Stimulated activated naive CD4-positive, alpha-beta T cell (primary cell): ENCODE results near the gene BHLHE23.
A peak's percentile ranks its signal among the peaks of the same experiment; 100 is the strongest.

Source experiments
- DNase-seq, 6 experiments: peaks; one replicate each; lab custom pipeline; 2025; lab: John Stamatoyannopoulos, UW

The BHLHE23 gene

DNA sequence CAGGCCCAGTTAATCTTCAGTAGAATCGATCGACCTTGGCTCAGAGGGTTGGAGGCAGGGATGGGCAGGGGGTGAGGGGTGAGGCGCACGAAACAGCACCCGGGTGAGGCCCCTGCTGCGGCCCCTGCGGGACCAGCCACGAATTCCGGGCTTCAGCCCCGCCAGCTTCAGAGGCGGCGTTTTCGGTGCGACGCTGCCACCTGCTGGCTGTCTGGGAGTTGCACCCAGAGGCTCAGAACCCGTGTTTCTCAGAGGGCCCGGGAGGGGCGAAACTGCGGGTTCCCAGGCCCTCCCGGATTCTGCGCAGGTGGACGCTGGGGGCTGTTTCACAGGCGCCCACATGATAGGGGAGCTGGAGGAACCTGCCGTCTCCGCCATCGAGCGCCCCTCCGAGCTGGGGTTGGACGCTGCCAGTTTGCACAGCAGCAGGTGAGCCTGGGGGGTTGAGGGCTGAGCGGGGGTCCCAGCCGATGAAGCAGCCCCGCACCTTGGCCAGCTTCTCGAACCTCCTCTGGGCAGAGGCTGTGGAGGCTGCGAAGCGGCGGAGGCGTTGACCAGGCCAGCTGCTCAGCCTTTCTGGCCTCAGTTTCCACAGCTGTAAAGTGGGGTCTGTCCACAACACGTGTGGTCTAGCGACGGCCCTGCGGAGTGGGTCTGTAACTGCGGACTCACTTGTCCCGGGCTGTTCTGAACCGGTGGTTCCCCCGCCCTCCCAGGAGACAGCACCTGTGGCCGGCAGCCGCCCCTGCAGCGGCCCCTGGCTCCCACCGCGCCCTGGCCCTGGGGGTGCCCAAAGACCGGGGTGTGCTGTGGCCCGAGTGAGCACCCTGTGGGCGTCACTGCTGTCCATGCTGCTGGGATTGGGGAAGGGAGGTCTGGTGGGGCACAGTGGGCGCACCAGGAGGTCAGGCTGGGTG lies 2.5 kb upstream of the BHLHE23 start:
- peak; percentile 49 to 87 (median 77) for DNase-seq

DNA sequence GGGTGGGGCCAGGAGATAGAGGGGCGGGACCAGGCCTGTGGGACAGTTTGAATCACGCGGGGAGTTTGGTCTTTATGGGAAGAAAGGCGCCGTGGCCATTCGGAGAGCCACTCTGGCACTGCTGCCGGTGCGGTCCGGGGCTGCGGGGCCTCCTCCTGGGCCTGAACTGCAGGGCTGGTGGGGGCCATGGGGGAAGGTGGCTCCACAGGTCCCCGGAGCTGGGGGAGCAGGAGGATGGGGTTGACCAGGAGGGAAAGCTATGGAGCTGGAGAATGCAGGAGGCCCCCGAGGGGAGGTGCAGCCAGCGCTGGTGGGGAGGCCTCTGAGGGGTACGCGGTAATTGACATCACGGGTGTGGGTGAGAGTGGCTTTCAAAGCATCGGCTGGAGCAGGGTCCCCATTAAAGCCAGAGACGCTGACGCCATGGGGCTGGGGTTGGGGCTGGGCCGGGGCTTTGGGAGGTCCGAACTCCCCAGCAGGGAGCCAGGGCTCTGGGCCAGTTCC lies 1.8 kb upstream of the BHLHE23 start:
- no peak for DNase-seq

DNA sequence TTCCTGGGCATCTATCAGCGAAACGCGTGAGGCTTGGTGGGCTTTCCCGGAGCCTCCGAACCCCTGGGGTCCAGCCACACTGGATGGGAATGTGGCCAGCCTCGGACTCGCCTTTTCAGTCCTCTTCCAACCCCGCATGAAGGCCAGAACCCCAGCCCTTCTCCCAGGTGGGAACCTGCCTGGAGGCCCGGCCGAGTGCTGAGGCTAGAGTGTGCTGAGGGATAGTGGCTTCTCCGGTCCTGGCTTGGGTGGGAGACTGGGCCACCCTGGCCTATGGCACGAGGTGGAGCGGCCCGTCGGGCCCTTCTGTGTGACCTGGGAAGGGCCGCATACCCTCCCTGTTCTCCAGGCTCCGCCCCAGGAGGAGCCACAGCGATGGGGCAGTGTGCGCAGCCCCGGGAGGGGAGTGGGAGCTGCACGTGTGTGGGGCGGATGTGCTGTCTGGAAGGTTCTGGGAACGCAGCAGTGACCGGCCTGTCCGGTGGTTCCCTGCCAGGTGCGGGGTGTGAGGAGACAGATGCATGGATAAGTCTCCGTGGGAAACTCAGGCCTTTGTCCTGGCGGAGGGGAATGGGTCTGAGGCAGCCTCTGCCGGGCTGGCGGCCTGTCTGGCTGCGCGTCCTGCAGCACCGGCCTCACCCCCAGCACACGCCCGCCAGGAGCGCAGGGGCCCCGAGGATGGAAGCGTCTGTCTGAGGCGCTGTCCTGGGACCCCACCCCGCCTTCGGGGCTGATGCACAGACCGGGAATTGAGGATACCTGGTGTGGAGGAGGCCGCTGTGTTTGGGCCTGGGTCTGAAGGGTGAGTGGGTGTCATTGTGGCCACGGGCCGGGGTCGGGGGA lies 1.1 kb upstream of the BHLHE23 start:
- DNase-seq, result peak in 1 of 6 experiments; percentile 51

DNA sequence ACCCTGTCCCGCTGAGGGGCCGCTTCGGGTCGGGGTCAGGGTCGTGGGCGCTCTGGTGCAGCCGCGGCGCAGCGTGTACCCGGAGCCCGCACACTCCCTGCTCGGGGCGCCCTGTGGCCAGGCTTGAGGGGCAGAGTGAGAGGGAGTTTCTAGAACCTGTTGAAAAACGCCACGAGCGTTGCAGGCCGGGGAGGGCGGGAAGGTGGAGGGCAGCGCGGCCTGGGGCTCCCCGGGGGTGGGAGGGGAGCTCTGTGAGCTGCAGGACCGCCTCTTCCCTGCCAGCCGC lies 539 bp upstream of the BHLHE23 start:
- no peak for DNase-seq

DNA sequence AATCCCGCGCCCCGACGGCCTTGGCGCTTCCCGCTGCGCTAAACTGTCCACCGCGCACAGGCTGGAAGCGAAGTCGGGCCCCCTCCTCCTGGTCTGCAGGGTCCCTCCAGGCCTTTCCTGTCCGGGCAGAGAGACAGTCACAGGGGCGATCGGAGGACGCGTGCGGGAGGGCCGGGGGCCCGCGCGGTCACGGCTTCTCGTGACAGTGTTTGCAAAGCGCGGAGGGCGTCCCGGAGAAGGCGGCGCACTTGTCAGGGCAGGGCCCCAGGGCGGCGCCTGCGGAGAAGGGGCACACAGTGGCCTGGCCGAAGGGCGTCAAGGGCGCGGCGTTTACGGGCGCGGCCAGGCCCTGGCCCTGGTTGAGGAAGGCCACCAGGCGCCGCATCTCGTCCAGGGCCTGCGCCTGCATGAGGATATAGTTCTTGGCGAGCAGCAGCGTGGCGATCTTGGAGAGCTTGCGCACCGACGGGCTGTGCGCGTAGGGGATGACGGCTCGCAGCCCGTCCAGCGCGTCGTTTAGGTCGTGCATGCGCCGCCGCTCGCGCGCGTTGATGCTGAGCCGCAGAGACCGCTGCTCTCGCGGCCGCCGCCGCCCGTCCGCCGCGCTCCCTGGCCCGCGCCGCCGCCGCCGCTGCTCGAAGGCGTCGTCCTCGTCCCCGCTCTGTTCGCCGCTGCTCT lies 763 bp downstream of the BHLHE23 start:
- DNase-seq, result no peak

DNA sequence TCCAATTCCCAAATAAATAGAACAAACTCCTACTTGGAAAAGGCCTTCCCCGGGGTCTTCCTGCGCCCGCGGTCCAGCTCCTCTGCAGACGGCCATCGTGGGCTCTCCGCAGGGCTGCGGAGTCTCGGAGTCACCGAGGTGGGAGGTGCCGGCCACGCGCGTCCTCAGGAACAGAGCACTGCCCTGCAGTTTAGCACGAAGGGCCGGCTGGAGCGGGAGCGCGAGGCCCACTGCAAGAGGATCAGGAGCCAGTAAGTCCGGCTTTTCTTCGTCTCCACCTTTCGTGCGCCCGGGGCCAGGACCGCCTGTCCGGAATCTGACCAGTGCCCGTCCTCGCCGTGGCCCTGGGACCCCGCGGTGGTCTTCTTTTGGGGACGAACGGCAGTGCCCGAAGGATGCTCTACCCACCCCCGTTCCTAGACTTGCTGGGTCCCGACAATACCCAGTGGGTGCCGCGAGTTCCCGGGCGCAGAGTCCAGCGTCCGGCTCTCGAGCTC lies 1.4 kb downstream of the BHLHE23 start:
- DNase-seq, result no peak

DNA sequence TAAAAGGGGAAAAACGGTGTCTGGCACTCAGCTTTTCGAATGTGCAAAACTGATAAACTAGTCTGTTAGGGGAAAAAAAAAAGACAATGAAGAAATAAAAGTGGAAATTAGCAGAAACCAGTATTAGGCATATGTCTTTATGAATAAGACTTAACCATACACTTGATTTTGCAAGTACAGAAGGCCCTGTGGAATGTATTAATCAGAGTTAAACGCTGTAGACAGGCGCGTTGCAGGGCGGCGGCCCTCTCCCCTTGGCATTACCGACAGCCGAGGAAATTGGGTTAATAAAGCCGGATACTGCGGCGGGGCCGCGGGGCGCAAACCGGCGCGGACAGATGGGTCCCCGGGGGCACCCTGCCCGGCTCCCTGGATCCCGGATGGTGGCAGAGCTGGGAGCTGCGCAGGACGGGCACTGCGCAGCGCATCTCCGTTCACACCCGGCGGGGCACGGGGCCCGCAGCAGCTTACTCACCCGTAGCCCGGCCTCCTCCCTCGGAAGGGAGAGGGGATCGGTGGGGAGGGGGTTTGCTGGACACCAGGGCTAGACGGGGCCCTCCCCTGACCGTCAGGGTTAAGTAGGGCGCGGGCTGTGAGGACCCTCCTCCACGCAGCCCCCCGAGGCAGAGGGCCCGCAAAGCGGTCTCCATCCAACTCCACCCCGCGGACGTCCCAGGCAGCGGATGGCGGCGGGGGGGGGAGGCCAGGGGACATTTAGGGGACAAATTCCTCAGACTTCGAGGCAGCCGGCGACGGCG lies 2.0 kb downstream of the BHLHE23 start:
- DNase-seq, result peak in 1 of 6 experiments; percentile 30

DNA sequence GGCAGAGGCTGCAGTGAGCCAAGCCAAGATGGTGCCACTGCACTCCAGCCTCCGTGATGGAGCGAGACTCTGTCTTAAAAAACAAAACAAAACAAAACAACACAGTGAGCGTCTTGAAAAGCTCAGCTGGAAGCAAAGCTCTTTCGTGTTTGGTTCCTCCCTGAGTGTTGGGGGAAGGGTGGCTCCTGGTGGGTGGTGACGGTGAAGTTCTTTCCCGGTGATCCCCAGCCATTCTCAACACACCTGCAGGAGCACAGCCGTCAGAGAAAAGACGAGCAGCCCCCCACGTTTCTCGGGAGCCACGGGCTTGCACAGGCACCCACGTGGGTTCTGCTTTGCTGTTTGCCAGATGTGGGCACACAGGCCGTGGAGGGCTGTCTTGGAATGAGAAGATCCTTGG lies 3.2 kb downstream of the BHLHE23 start:
- DNase-seq, result no peak

DNA sequence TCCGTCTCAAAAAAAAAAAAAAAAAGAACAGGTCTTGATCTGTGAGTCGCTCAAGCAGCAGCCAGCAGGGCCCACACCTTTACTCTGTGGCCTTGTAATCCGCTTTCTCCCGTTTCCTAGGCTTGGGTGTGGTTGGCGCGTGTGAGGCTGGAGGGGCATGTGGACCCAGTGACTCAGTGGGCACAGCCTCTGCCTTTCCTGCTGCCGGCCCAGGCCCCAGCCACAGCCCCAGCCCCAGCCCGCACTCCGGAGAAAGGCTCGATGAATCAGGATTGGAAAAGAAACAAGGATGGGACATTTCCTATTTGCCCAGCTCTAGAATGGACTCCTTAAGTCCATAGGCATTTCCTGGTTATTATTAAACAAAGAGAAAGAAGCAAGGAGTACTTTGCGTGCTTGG lies 4.3 kb downstream of the BHLHE23 start:
- DNase-seq, result no peak

DNA sequence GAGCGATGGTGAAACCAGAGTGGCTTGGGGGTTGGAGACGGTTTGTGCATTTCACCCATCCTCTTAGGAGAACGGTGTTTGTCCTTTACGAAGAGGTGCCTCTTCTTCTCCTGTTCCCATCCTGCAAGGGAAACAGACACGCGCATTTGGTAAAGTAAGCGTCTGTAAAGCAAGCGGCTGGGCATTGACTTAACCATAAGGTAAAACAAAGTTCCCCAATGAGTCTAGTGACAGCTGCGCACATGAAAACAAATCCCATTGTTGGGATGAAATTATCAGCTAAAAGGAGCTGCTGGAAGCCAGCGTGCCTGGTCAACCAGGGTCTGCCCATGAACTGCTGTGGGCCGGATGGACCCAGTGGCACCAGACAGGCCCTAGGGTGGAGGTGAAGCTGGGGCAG lies 5.8 kb downstream of the BHLHE23 start:
- DNase-seq, result no peak

DNA sequence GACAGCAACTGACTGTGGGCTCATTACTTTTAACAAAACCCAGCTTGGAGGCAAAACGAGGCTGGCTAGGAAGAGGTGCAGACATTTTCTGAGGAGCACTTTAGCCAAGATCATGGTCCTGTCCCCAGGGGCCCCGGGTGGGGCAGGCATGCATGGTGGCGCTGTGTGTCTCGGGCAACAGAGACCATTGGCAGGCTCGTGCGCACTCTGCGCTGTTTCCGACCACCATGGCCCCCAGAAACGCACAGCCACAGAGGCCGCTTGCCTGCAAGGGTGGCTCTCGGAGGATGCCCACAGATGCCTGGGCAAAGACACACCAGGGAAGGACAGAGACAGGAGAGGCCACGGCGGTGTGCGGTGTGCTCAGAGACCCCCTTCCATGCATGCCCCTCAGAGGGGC lies 6.7 kb downstream of the BHLHE23 start:
- no peak for DNase-seq

DNA sequence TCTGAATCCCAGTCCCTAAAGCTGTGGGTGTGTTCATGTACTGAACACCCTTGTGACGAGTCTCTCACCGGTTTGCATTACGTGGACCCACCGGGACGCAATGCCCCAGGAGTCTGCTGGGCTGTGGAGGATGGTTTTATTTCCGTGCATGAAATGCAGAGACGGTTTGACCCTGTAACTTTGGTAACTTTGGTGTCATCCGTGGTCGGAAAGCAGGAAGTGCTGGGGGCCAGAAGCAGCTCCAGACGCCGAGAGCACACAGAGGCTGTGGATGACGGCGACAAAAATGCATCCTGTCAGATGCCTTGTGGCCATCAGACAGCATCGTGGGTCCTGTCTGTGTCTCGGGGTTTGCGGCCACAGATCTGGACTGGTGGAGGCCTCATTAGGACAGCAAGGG lies 7.2 kb downstream of the BHLHE23 start:
- no peak for DNase-seq

DNA sequence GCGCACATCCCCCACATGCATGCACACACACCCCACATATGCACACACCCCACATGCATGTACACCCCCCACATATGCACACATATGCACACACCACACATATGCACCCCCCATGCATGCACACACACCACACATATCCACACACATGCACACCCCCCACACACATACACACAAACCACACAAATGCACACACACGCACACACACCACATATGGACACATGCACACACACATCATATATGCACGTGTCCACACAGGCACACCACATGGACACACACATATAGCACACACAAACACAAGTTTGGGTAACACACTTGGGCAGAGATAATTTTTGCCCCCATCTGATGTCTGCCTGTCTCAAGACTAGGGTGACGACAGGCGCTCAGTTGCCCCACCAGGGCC lies 8.3 kb downstream of the BHLHE23 start:
- DNase-seq, result no peak

DNA sequence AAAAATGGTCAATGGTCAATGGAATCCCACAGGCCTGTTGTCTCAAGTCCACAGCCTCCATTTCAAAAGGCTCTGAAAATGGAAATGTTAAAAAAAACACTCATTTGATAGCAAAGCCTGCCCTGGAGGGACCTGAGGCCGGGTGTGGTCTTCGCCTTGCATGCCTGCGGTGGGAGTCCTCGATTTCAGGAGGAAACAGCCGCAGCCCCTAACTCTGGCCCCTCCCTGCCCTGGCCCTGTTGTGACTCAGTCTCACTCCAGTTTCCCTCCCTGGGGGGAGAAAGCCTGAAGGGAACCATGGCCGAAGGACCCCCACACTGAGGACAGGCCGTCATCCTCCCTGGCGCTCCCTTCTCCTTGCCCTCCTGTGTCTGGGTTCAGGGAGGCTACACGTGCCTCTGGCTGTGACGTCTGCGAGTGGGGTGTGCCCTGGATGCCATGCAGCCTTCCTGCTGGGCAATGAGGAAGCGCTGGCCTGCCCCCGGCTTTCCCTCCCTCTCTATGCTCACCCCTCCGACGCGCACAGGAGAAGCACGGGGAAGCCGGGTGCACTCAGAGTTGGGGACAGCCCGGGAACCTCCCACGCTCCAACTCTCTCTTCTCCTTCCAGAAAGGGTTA lies 9.2 kb downstream of the BHLHE23 start:
- no peak for DNase-seq

DNA sequence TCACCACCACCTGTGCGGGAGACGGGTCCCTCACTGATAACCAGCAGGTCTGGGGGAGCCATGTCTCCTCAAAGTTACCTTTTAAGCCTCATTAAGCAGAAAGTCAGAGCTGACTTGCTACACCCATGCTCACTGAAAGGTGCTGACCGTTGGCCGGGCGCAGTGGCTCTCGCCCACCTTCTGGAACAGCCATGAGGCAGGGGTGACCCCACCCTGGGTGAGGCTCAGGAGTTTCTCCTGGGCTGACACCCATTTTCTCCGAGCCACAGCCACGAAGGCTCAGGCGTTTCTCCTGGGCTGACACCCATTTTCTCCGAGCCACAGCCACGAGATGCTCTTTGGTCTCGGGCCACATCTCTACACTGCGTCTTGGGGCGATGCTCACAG lies 10.2 kb downstream of the BHLHE23 start:
- no peak for DNase-seq

DNA sequence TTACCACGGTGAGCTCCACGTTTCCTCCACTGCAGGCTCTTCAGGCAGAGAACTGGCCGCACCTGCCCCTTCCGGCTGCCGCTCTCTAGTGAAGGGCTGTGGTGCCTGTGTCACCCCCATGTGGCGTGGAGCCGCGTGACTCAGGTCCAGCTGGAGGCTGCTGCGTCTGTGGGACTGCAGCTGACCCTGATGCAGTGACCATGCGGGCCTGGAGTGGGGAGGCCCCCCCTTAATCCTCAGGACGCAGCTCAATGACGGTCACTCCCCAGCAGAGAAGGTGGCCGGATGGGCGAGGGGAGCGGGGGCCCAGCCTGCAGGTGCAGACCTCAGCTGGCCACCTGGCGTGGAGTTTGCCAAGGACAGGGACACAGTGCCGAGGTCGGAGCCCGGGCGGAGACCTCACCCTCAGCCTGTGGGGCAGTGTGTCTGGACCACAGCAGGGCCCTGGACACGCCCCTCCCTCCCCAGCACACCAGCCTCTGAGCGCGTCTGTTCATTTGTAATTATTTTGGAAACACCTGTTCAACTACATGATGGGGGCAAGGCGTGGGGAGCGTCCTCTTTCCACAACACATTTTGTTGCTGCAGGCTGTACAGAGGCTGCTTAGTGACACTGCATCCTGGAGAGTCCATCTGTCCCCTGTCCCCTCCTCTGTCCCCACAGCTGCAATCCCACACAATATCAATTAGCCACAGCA lies 10.7 kb downstream of the BHLHE23 start:
- no peak for DNase-seq

DNA sequence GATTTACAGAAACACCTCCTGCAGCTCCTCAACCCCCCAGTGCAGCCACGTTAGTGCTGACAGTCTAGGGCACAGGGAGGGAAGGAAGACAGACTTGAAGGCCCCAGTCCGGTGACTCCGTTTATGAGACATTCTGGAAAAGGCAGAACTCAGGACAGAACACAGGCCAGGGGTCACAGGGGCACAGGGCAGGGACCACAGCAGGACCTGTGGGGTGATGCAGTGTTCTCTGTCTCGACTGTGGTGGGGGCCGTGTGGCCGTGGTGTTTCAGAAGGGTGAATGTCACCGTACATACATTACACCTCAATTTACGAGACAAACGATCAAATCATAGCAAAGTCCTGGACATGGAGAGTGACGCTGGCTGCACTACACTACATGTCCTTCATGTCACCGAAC lies 11.3 kb downstream of the BHLHE23 start:
- DNase-seq, result no peak

DNA sequence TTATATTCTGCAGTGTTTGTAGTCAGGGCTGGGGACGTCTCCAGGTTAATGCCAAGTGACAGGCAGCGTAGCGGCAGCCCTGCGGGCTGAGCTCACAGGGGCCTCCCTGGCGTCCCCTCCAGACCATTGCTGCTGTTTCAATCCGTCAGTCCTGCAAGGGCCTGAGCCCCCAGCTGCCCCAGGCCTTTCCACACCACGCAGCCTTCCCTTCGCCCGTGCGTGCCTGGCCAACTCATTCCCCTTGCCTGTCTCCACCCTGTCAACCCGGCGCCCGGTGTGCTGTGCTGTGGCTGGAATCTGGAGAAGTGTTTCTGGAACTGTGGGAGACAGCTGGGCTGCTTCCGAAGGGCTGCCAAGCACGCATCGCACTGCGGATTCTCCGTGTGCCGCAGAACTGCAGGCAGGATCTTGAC lies 11.9 kb downstream of the BHLHE23 start:
- no peak for DNase-seq

DNA sequence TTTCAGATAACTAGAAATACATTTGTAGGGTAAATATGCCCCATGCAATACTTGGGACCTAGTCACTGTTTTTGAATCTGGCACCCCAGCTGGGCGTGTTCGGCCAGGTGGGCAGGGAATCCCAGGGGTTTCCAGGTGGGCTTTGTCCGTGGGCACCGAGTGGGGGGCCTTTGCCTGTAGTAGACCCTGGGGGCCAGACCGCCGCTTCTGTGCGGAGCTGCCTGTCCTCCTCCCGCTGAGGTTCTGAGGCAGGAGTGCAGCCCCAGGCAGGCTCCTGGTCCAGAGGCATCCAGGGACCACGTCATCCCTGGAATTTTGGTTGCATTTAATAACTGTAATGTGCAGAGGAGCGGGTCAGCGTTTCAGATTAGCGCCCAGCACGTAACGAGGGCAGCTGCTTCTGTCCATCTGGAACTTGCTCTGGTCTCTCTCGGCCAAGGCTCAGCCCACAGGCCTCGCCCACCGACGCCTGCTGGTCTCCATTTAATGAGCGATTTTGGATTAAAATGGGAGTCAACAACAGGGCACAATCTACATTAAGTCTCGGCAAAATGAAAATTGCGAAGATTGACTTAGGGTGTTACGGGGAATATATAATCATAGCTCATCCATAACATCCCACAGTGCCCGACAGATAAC lies 12.8 kb downstream of the BHLHE23 start:
- DNase-seq, result no peak

DNA sequence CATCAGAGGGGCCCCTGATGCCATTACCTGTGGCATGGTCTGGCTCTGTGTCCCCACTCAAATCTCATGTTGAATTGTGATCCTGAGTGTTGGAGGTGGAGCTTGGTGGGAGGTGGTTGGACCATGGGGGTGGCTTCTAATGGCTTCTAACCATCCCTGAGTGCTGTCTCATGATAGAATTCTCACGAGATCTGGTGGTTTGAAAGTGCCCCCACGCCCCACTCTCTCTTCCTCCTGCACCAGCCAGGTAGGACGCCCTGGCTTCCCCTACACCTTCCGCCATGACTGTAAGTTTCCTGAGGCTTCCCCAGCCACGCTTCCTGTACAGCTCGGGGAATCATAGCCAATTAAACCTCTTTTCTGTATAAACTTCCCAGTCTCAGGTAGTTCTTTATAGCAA lies 14.9 kb downstream of the BHLHE23 start:
- no peak for DNase-seq
